Kasumi-1 (cell line): ENCODE results near the gene STXBP5.

Experiments
- DNase-seq, 2 experiments: peaks; one replicate each; lab custom pipeline; 2025; lab: John Stamatoyannopoulos, UW

Gene STXBP5

GRCh38 chr6:147204060-147204785 is at the start of gene STXBP5:
STXBP5 (plus strand) TSS chr6:147204417; CDS start chr6:147204533, 116 bp downstream.
- DNase-seq: peak; percentile 91 to 94

- DNase-seq: no peak
Measured at GRCh38 chr6:147154454-147154853, 49.8 kb upstream of the STXBP5 start.

- peak; percentile 10 to 14 for DNase-seq
Measured at GRCh38 chr6:147156218-147156617, 48.0 kb upstream of the STXBP5 start.

- no peak for DNase-seq
Measured at GRCh38 chr6:147156799-147157382, 47.3 kb upstream of the STXBP5 start.

- DNase-seq: peak; percentile 15 to 27
Measured at GRCh38 chr6:147157930-147158329, 46.3 kb upstream of the STXBP5 start.

- peak; percentile 81 to 85 for DNase-seq
Measured at GRCh38 chr6:147158881-147159280, 45.3 kb upstream of the STXBP5 start.

GRCh38 chr6:147159536-147160374 is 44.5 kb upstream of the STXBP5 start:
- no peak for DNase-seq

- DNase-seq: no peak
Measured at GRCh38 chr6:147160593-147160992, 43.6 kb upstream of the STXBP5 start.

- no peak for DNase-seq
Measured at GRCh38 chr6:147161253-147161973, 42.8 kb upstream of the STXBP5 start.

GRCh38 chr6:147161974-147162495 is 42.2 kb upstream of the STXBP5 start:
- DNase-seq: no peak

GRCh38 chr6:147164761-147165160 is 39.5 kb upstream of the STXBP5 start:
- no peak for DNase-seq

GRCh38 chr6:147166360-147166944 is 37.8 kb upstream of the STXBP5 start:
- peak; percentile 36 to 67 for DNase-seq

- DNase-seq: no peak
Measured at GRCh38 chr6:147166992-147167391, 37.2 kb upstream of the STXBP5 start.

GRCh38 chr6:147167576-147168461 is 36.4 kb upstream of the STXBP5 start:
- DNase-seq: no peak

- no peak for DNase-seq
Measured at GRCh38 chr6:147169529-147169928, 34.7 kb upstream of the STXBP5 start.

GRCh38 chr6:147170269-147170668 is 33.9 kb upstream of the STXBP5 start:
- no peak for DNase-seq

GRCh38 chr6:147173140-147173539 is 31.1 kb upstream of the STXBP5 start:
- peak in 1 of 2 experiments; percentile 16 for DNase-seq

- no peak for DNase-seq
Measured at GRCh38 chr6:147173675-147174308, 30.4 kb upstream of the STXBP5 start.

- DNase-seq: no peak
Measured at GRCh38 chr6:147176795-147177194, 27.4 kb upstream of the STXBP5 start.

GRCh38 chr6:147177286-147177685 is 26.9 kb upstream of the STXBP5 start:
- no peak for DNase-seq
